ENCODE results near the gene TAF11L10. TPM values are rescaled to one million over a fixed set of nuclear protein-coding genes. Genes with fewer than 3 reads are reported as not detected.

Gene TAF11L10
- total RNA-seq, 1 experiment from 2014 or later = not detected

Other genes with a start within 250 kb of the TAF11L10 start
- not detected in 2 replicates for gene TAF11L2, start 99.6 kb downstream of the TAF11L10 start, total RNA-seq (2014; rRNA removed; shearing (Covaris generic))
- not detected in 2 replicates for gene TAF11L3, start 79.5 kb downstream of the TAF11L10 start, total RNA-seq (2014; rRNA removed; shearing (Covaris generic))
- not detected in 2 replicates for gene TAF11L4, start 76.0 kb downstream of the TAF11L10 start, total RNA-seq (2014; rRNA removed; shearing (Covaris generic))
- gene TAF11L5, start 72.6 kb downstream of the TAF11L10 start, total RNA-seq (2014; rRNA removed; shearing (Covaris generic)) = not detected in 2 replicates
- gene TAF11L6, start 69.2 kb downstream of the TAF11L10 start, total RNA-seq (2014; rRNA removed; shearing (Covaris generic)) = not detected in 2 replicates
- not detected in 2 replicates for gene TAF11L7, start 12.1 kb downstream of the TAF11L10 start, total RNA-seq (2014; rRNA removed; shearing (Covaris generic))
- not detected in 2 replicates for gene TAF11L8, start 6.9 kb downstream of the TAF11L10 start, total RNA-seq (2014; rRNA removed; shearing (Covaris generic))
- not detected in 2 replicates for gene TAF11L9, start 3.4 kb downstream of the TAF11L10 start, total RNA-seq (2014; rRNA removed; shearing (Covaris generic))
- not detected in 2 replicates for gene TAF11L11, start 6.4 kb upstream of the TAF11L10 start, total RNA-seq (2014; rRNA removed; shearing (Covaris generic))
- gene TAF11L12, start 12.6 kb upstream of the TAF11L10 start, total RNA-seq (2014; rRNA removed; shearing (Covaris generic)) = 0.15 TPM in 1 of 2 replicates, not detected in the other
- gene TAF11L13, start 34.3 kb upstream of the TAF11L10 start, total RNA-seq (2014; rRNA removed; shearing (Covaris generic)) = not detected in 2 replicates
- gene TAF11L14, start 36.6 kb upstream of the TAF11L10 start, total RNA-seq (2014; rRNA removed; shearing (Covaris generic)) = not detected in 2 replicates

All from SJCRH30 (cell line).